Sigmoid colon (tissue), 7 donors: ENCODE measurements around the gene IL17C. TPM values are rescaled to one million over a fixed set of nuclear protein-coding genes. Genes with fewer than 3 reads are reported as not detected.

Source experiments
- DNase-seq: peaks from one replicate; pipeline ENCODE4 v3.0.0-alpha.2; 2019
- H3K27ac ChIP-seq, 4 donors: fragments of 200-600 bp; sonication (generic); one replicate each; pipeline ENCODE4 v1.5.1; 2016 to 2019; ENCODE audit warnings: mild to moderate bottlenecking in 1 of 4
- H3K27me3 ChIP-seq, 3 donors: fragments of 200-600 bp; sonication (generic); one replicate each; pipeline ENCODE4 v1.5.1; 2019; ENCODE audit warnings: mild to moderate bottlenecking in 1 of 3
- H3K36me3 ChIP-seq, 4 donors: fragments of 200-600 bp; sonication (generic); one replicate each; pipeline ENCODE4 v1.5.1; 2016 to 2019
- H3K4me1 ChIP-seq, 4 donors: fragments of 200-600 bp; sonication (generic); one replicate each; pipeline ENCODE4 v1.5.1; 2017 to 2019
- H3K4me3 ChIP-seq, 4 donors: fragments of 200-600 bp; sonication (generic); one replicate each; pipeline ENCODE4 v1.5.1; 2017 to 2019; ENCODE audit warnings: mild to moderate bottlenecking in 2 of 4, moderate library complexity in 1 of 4
- H3K9me3 ChIP-seq, 4 donors: fragments of 200-600 bp in 3 of 4; sonication (generic) in 3 of 4; one replicate each; pipeline versions ENCODE4 v1.5.1 to v1.6.1; 2013 to 2019
- EP300 ChIP-seq, 4 donors: sonication (generic); formaldehyde crosslinking; IDR thresholded peaks; one replicate each; pipeline ENCODE4 v1.6.1; 2017; ENCODE audit warnings: antibody characterized with exemption in 4 of 4
- POLR2A ChIP-seq, 2 donors: fragments of 450-650 bp; IDR thresholded peaks; one replicate each; pipeline ENCODE4 v1.6.1; 2016; ENCODE audit warnings: antibody characterized with exemption in 2 of 2, mild to moderate bottlenecking in 2 of 2, moderate library complexity in 2 of 2
- POLR2AphosphoS5 ChIP-seq, 4 donors: sonication (generic); formaldehyde crosslinking; IDR thresholded peaks; one replicate each; pipeline ENCODE4 v1.6.1; 2017; ENCODE audit warnings: antibody characterized with exemption in 4 of 4
- WGBS, 2 donors: extraction: QIAGEN DNeasy Blood & Tissue Kit; methylation state at CpG; one replicate each; pipeline ENCODE4 v1.1.7; 2013; 5-methylcytosine and 5-hydroxymethylcytosine counted together
- intact Hi-C: fragments of 100-400 bp; cut with DNase I; formaldehyde crosslinking; loops from one replicate; pipeline ENCODE4 v1.15.1; 2023
- polyA plus RNA-seq, 3 donors: library from polyadenylated mRNA; stranded (reverse); fragments of 200-250 nt; gene quantifications; one replicate each; pipeline ENCODE4 v1.2.3, GENCODE V29; 2013
- total RNA-seq, 4 donors: library from RNA; depleted of rRNA; stranded (reverse); fragments of >200 nt; gene quantifications; one replicate each; pipeline ENCODE4 v1.1.0, GENCODE V29; 2016
- TF ChIP-seq, protein P1 (sequence below), 4 experiments: fragments of 450-650 bp in 3 of 4; fragments of 200-600 bp in 1 of 4; IDR thresholded peaks; one replicate each; pipeline ENCODE4 v1.5.1; 2016 to 2019; ENCODE audit warnings: antibody characterized with exemption in 4 of 4, mild to moderate bottlenecking in 3 of 4, moderate library complexity in 2 of 4
- donor health status: healthy with polysubstance abuse.
- donor health status: Bipolar disorder and iron deficiency.
- donor health status: healthy.

Gene IL17C
- total and polyA plus RNA-seq, 7 donors: 0.96 TPM; not detected in 6

DNA sequence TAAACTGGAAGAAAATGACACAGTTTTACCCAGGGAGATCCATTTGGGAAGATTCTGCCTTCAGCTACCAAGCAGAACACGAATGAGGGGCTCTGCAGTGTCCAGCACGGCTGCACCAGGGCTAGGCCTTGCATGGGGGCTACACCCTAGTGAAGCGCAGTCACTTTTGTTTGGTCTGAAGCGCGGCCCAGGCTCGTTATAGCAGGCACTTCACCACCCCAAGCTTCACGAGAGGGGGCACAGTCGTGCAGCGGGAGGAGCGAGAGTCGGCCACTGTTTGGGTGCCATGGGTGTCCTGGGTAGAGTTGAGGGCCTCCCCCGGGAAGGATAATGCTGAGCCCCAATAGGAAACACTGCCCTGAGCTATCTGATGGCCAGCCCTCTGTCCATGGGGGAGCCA is 21.6 kb upstream of the IL17C start:
- H3K27ac ChIP-seq: no peak overlapping the region
- intact Hi-C loops: no loop called here
- H3K36me3 ChIP-seq: peaks cover 2 to 57% (median 4%) of the 10 kb centered on the region in 4 donors
- H3K4me1 ChIP-seq: no peaks in the 10 kb centered on the region
- WGBS, 2 donors: 23 to 86% methylated on average over 12 of the region's 12 CpGs
- no peaks in the 10 kb centered on the region for H3K27me3 ChIP-seq
- H3K9me3 ChIP-seq: no peaks in the 10 kb centered on the region
- H3K4me3 ChIP-seq: no peak overlapping the region
- TF ChIP-seq, protein P1, sequence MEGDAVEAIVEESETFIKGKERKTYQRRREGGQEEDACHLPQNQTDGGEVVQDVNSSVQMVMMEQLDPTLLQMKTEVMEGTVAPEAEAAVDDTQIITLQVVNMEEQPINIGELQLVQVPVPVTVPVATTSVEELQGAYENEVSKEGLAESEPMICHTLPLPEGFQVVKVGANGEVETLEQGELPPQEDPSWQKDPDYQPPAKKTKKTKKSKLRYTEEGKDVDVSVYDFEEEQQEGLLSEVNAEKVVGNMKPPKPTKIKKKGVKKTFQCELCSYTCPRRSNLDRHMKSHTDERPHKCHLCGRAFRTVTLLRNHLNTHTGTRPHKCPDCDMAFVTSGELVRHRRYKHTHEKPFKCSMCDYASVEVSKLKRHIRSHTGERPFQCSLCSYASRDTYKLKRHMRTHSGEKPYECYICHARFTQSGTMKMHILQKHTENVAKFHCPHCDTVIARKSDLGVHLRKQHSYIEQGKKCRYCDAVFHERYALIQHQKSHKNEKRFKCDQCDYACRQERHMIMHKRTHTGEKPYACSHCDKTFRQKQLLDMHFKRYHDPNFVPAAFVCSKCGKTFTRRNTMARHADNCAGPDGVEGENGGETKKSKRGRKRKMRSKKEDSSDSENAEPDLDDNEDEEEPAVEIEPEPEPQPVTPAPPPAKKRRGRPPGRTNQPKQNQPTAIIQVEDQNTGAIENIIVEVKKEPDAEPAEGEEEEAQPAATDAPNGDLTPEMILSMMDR (IDR thresholded peaks at IDR 0.05): no peak
- TF ChIP-seq POLR2A (IDR thresholded peaks at IDR 0.05) (no peak), EP300 (IDR thresholded peaks at IDR 0.05) (no peak)
- no peak for DNase-seq

DNA sequence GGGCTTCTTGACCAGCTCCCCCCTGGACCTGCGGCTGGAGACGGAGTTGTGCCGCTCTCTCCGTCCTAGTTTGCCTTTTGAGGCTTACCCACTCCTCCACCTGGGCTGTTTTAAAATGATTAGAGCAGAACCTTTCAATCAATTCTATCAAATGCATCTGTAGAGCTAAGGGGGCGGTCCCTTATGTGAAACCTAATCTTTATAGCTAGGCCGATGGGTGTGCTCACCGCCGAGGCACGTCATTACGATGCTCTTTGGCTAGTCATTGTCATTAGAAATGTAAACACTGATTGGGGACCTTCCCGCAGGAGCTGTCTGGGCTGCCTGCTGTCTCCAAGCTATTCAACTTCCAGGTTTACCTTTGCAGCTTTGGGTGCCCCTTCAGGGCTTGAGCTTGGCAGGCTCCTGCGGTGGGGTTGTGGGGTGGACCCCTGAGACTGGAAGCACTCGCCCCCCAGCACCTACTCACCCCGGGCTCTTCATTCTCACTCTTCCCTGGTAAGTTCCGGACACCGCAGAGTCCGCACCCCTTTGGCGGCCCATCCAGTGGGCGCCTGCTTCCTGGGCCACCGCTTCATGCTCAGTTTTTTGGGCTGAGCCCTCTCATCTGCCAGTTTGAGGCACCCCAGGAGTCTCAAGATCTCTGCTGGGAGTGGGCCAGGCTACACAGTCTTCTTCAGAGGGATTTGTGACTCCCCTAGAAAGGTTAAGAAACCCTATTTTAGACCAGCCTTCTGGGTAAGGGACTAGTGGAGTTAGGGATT is 20.9 kb upstream of the IL17C start:
- no peaks in the 10 kb centered on the region for H3K4me1 ChIP-seq
- no peak overlapping the region for H3K27ac ChIP-seq
- H3K27me3 ChIP-seq: no peaks in the 10 kb centered on the region
- H3K4me3 ChIP-seq: no peak overlapping the region
- intact Hi-C loops: no loop called here
- H3K9me3 ChIP-seq: no peaks in the 10 kb centered on the region
- DNase-seq: no peak
- WGBS, 2 donors: 30 to 76% methylated on average over 20 of the region's 20 CpGs
- H3K36me3 ChIP-seq: peaks cover 9 to 57% (median 9%) of the 10 kb centered on the region in 4 donors
- TF ChIP-seq POLR2AphosphoS5 (IDR thresholded peaks at IDR 0.05) (no peak), EP300 (IDR thresholded peaks at IDR 0.05) (no peak), POLR2A (IDR thresholded peaks at IDR 0.05) (no peak)
- TF ChIP-seq, protein P1 (IDR thresholded peaks at IDR 0.05): no peak

DNA sequence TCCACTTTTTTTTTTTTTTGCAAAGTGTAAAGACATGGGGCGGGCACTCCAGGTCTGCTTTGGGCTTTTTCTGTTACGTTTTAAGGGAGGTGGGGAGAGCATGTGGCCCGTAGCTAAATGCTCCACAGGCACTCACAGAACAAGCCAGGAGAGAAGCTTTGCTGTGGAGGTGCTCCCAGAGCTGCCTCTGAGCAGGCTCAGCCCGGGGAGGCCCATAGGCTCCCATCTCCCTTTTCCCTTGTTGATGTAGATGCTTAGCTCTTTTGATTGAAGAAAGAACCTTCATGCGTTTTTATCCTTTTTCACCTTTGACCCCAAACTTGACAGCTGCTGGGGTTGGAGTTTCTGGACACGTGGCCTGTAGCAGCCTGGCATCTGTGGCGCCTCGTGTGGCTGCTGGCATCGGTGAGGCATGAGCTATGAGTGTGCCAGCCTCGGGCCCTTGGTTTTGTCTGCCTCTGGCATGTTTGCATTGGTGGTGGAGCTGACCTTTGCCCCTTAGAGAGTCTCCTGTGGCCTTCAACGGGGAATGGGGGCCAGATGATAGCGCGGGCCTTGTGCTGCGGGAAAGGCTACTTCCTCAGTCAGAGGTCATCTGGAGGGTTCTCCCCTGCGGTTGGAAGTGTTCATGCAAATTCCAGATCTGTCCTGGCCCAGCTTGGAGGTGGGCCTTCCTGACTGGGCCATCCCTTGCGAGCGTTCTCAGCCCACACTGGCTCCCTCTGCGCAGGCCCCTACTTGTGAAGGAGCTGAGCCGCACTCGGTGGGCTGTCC is 20.0 kb upstream of the IL17C start:
- Histone ChIP-seq H3K36me3 (peaks cover 15 to 61% (median 18%) of the 10 kb centered on the region in 4 donors), H3K4me3 (no peak overlapping the region), H3K9me3 (no peaks in the 10 kb centered on the region), H3K4me1 (no peaks in the 10 kb centered on the region), H3K27ac (no peak overlapping the region), H3K27me3 (no peaks in the 10 kb centered on the region)
- WGBS, 2 donors: 53 to 81% methylated on average over 20 of the region's 20 CpGs
- DNase-seq: no peak
- TF ChIP-seq EP300 (IDR thresholded peaks at IDR 0.05) (no peak), POLR2AphosphoS5 (IDR thresholded peaks at IDR 0.05) (no peak), POLR2A (IDR thresholded peaks at IDR 0.05) (no peak)
- TF ChIP-seq, protein P1 (IDR thresholded peaks at IDR 0.05): no peak
- intact Hi-C loops: no loop called here

DNA sequence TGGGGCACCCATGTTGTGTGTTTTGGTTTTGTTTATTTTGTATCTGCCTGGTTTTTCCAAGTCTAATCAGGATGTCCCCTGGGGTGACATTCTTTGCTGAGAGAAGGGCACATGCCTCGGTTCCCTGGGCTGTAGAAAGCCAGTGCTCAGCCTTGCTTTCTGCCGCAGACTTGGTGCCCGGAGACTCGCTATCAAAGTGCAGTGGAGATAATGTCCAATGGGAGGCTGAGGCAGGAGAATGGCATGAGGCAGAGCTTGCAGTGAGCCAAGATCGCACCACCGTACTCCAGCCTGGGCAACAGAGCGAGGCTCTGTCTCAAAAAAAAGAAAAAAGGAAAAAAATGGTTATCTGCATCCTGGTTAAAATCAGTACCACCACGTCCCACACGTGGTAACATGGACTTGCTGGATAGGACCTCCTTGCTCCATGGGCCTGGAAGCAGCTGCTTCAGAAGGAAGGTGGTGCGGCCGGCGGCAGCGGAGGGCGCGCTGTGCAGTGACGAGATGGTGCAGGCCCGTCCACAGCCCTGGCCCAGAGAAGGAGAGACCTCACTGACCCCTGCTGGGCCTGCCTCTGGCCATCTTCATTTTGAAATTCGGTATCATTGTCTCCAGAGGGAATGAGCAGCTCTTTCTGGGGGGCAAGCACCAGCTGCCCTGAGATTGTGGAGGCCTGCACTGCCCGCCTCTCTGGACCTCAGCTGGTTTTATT is 19.3 kb upstream of the IL17C start:
- intact Hi-C loops: no loop called here
- H3K27ac ChIP-seq: no peak overlapping the region
- TF ChIP-seq EP300 (IDR thresholded peaks at IDR 0.05) (no peak), POLR2AphosphoS5 (IDR thresholded peaks at IDR 0.05) (no peak), POLR2A (IDR thresholded peaks at IDR 0.05) (no peak)
- TF ChIP-seq, protein P1 (IDR thresholded peaks at IDR 0.05): no peak
- no peaks in the 10 kb centered on the region for H3K9me3 ChIP-seq
- no peak overlapping the region for H3K4me3 ChIP-seq
- H3K27me3 ChIP-seq: no peaks in the 10 kb centered on the region
- peaks cover 22 to 61% (median 25%) of the 10 kb centered on the region in 4 donors for H3K36me3 ChIP-seq
- H3K4me1 ChIP-seq: no peaks in the 10 kb centered on the region
- DNase-seq: no peak
- 94 to 95% methylated on average over 19 of the region's 19 CpGs for WGBS, 2 donors
